GM21447 (cell line): ENCODE measurements around the gene AMN1.
"Not testable (repeated sequence)": the region's sequence is repeated elsewhere in the genome, so short reads cannot be mapped to it uniquely, and the experiment has no call there.

Source experiments
- ATAC-seq: cut with Tn5 transposase; IDR thresholded peaks from one replicate; pipeline ENCODE4 v1.9.1; 2021; ENCODE audit not compliant: unreplicated experiment

AMN1 gene

GRCh38 chr12:31733549-31734432 lies 5.0 kb upstream of the AMN1 start:
- ATAC-seq = not testable (repeated sequence)

GRCh38 chr12:31732926-31733548 lies 4.2 kb upstream of the AMN1 start:
- no peak for ATAC-seq

DNA sequence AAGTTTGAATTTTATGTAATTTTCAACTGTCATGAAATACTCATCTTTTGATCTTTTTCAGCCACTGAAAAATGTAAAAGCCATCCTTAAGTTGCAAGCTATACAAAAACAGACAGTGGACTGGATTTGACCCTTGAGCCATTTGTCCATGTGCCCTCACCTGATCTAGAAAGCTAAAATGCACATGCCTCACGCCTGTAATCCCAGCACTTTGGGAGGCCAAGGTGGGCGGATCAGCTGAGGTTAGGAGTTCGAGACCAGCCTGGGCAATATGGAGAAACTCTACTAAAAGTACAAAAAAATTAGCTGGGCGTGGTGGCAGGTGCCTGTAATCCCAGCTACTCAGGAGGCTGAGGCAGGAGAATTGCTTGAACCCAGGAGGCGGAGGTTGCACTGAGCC lies 2.4 kb upstream of the AMN1 start:
- not testable (repeated sequence) for ATAC-seq

- no peak for ATAC-seq
These were observed 884 bp upstream of the AMN1 start for GRCh38 chr12:31729705-31730104.

DNA sequence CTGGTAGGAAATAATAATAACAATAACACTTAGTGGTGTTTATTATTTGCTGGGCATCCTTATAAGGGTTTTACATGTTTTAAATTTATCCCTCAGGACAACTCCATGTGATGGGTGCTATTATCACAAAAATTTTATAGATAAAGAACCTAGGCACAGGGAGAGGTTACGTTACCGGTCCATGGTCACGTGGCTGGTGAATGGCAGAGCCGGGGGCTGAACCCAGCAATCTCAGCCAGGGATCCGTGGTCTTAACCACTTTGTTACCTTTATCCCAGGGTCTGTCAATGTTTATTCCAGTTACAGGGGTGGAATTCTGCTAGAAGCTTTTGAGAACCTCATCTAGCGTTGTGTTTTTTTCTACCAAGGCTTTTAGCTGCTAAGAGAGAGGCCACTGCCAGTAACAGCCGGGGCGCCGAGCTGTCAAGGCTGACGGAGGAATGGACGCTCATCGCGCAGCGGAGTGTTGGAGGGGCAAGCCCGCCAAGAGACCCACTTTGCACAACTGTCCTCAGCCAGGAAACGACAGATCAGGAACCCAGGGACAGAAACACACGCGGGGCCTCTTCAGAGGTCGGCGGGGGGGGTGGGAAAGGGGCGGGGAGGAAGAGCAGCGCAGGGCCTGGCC lies 418 bp downstream of the AMN1 start:
- ATAC-seq = peak; percentile 14

DNA sequence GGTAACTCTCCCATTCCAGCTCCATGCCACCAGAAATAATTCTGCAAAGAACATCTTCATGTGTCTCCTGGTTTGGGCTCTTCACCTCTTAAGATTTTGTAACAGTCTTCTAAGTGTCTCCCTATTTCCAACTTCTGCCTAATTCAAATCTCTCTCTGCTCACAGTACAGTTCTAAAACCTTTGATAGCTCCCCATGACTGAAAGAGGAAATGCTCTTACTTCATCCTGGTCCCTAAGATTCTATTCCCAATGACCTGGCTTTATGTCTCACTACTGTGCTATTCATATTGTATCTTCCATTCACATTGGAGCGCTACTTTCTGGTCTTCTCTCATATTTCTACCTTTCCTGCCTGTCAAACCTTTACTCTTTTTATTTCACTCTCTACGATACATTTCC lies 1.6 kb downstream of the AMN1 start:
- no peak for ATAC-seq

DNA sequence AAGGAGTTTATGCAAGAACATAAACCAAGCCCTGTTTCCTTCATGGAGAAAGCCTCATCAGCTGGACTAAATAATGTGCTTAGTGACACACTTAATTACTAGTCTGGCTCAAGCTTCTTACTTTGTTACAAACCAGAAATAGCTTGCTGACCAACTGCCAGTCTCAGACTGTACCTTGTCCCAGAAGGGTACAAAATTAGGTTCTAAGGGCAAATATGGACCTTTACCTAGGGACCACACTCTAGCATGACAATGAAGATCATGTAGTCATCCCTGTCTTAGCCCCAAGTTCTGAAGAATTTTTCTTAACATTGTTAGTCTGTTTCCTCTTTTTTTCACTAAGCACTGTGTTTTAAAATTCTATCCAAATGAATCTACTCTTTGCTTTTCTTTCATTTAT lies 2.2 kb downstream of the AMN1 start:
- ATAC-seq = no peak

DNA sequence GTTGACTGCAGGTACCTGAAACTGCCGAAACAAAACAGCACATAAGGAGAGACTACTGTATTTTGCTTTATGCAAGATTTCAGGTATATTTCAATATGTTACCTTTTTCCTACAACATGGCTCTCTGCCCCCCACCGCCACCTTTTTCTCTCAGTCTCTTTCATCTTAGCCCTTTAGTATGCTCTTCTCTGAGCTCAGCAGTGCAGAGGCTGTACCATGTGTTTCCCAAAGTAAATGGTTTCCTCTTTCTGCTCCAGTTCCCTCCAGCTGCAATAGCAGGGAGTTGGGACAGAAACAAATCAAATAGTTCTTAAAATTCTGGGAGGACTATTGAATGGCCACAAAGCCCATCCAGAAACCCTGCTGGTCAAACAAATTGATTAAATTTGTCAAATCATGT lies 4.3 kb downstream of the AMN1 start:
- no peak for ATAC-seq

- ATAC-seq = no peak
These were observed 6.2 kb downstream of the AMN1 start for GRCh38 chr12:31722580-31722979.

GRCh38 chr12:31718542-31719198 lies 10.2 kb downstream of the AMN1 start:
- ATAC-seq = not testable (repeated sequence)

DNA sequence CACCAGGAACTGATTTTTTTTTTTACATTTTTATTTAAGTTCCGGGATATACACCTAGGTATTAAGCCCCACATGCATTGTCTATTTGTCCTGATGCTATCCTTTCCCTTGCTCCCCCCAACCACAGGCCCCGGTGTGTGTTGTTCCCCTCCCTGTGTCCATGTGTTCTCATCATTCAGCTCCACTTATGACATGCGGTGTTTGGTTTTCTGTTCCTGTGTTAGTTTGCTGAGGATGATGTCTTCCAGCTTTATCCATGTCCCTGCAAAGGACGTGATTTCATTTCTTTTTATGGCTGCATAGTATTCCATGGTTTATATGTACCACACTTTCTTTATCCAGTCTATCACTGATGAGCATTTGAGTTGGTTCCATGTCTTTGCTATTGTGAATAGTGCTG lies 11.8 kb downstream of the AMN1 start:
- not testable (repeated sequence) for ATAC-seq

DNA sequence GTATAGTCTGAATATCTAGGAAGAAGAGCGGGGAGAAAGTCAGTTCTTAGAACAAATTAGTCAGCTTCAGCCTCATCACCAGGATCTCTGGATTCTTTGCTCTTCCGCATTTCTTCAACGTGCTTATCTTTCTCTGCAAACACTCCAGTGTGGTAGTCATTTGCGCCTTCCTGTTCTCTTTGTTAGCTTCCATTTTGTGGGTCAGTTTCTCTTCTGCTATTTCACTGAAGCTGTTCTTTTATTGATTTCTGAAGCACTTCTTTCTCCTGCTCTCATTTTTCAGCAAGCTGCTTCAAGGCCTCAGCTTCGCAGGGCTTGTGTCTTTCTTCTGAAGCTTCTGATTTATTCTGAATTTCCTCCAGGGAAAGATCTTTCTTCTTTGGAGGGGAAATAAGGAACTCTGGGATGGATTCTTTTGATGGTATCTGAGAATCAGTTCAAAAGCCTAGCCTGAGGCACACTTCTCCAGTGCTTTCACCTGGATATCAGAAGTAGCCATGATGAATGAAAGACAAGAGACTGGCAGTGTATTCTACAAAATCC lies 13.5 kb downstream of the AMN1 start:
- peak; percentile 86 for ATAC-seq

DNA sequence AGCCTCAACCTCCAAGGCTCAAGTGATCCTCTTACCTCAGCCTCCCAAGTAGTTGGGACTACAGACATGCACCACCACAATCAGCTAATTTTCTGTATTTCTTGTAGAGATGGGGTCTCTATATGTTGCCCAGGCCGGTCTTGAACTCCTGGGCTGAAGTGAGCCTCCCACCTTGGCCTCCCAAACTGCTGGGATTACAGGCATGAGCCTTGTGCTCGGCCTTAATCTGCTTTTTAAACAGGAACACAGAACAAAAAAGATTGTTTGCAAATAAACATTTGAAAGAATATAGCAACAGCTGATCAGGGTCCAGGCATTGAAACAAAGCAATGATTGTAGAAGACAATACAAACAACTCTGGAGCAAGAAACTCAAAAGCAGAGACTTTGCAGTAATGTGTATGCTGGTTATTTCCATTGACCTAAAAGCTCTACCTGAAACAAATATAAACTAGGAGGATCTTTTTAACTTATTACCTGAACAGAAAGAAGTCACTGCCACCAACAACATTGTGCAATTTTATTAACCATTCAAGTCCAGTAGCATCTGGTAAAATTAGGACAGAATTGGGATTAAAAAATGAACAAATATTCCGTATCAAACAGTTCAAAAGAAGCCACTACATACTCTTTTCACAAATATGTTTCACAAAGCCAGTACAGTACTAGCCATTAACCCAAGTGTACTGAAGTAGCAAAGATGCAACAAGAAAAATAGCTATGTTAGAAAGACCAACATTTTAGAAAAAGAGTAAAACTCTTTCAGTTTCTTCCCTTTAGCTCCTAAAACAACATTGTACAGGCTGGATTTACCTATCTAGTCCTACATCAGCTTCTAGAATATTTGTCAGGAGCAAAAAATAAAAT lies 14.2 kb downstream of the AMN1 start:
- ATAC-seq = no peak

DNA sequence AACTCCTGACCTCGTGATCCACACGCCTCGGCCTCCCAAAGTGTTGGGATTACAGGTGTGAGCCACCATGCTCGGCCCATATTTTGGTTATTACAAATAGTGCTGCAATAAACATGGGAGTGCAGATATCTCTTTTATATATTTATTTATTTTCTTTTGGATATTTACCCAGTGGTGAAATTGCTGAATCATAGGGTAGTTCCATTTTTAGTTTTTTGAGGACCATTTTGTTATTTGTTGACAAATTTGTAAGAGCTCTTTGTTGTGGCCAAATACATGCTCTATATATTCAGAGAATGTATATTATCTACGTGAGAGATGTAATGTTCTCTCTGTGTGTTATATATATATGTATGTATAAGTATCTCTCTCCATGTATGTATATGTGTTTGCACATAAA lies 15.9 kb downstream of the AMN1 start:
- ATAC-seq = no peak

- ATAC-seq = no peak
These were observed 18.6 kb downstream of the AMN1 start for GRCh38 chr12:31710021-31710818.

DNA sequence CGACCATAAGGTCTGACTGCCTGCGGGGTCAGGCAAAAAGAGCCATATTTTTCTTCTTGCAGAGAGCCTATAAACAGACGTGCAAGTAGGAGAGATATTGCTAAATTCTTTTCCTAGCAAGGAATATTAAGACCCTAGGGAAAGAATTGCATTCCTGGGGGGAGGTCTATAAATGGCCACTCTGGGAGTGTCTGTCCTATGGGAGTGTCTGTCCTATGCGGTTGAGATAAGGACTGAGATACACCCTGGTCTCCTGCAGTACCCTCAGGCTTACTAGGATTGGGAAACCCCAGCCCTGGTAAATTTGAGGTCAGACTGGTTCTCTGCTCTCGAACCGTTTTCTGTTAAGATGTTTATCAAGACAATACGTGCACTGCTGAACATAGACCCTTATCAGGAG lies 20.7 kb downstream of the AMN1 start:
- not testable (repeated sequence) for ATAC-seq

DNA sequence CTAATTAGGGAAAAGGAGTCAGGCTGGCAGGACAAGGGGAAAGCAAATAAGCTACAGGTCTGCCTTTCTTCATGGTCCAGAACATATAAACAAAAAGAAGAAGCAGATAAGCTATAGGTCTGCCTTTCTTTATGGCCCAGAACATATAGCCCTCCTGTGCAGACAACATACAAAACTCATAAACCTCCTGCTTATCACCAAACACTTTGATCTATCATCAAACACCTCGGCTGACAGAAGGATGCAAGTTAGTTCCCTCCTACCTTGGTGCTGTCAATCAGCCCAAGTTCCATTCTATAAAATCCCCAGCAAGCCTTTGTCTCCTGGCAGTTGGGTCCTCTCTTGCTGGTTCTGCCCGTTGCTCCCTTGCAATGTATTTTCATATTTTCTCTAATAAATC lies 23.2 kb downstream of the AMN1 start:
- ATAC-seq = no peak

GRCh38 chr12:31702047-31702446 lies 26.8 kb downstream of the AMN1 start:
- ATAC-seq = no peak

- not testable (repeated sequence) for ATAC-seq
These were observed 38.9 kb downstream of the AMN1 start for GRCh38 chr12:31689921-31690320.
